K562 (cell line): ENCODE data around the gene PKDREJ. TPM values are rescaled to one million over a fixed set of nuclear protein-coding genes. Genes with fewer than 3 reads are reported as not detected.

ENCODE experiments used
- ATAC-seq: fragments of 200-7000 bp; cut with Tn5 transposase; 3 replicates; pipeline ENCODE4 v1.9.1; 2020; ENCODE audit warnings: moderate library complexity
- BruUV-seq: library from RNA; stranded (reverse); fragments of 400-500 nt; replicated peaks from 2 replicates; lab custom pipeline; 2021; lab: Mats Ljungman, UMichigan
- CTCF ChIA-PET: fragments of 300-600 bp; formaldehyde crosslinking; extraction: SDS; loops from one replicate; lab custom pipeline; 2021; ENCODE audit warnings: low intra/inter-chr PET ratio; lab: Yijun Ruan, JAX
- POLR2A ChIA-PET: fragments of 300-600, 350-650 bp; sonication (Branson Sonifier 250); formaldehyde crosslinking; extraction: SDS; loops from one replicate; lab custom pipeline; 2021; ENCODE audit warnings: antibody characterized with exemption, inconsistent platforms; lab: Yijun Ruan, JAX
- DNase-seq, 4 experiments: peaks; one replicate each; pipeline versions ENCODE4 v3.0.0 to v3.0.0-alpha.2; 2011 to 2018; ENCODE audit warnings: low spot score in 3 of 4, mixed read lengths in 3 of 4; ENCODE audit errors: extremely low read depth in 1 of 4
- FAIRE-seq: peaks from 2 replicates; lab custom pipeline; 2011; peaks lifted over from hg19 to GRCh38; lab: Jason Lieb, UNC
- H2AFZ ChIP-seq: 2 replicates; pipeline ENCODE4 v1.6.0; 2011; ENCODE audit warnings: low read depth, low read length, control low read depth, inconsistent platforms
- H3K27ac ChIP-seq: fragments of 200-600 bp; 3 replicates; pipeline ENCODE4 v1.8.0; 2011; ENCODE audit warnings: low read depth, mild to moderate bottlenecking, control low read depth, inconsistent platforms, low read length, moderate library complexity, mixed read lengths; ENCODE audit errors: extremely low read depth
- H3K27me3 ChIP-seq, 2 experiments: fragments of 300-600 bp in 1 of 2; 2 replicates in 1 of 2; 3 replicates in 1 of 2; pipeline versions ENCODE4 v1.6.0 to v1.8.0; 2011; ENCODE audit warnings: inconsistent platforms in 2 of 2, low read length in 2 of 2, mild to moderate bottlenecking in 1 of 2, mixed read lengths in 1 of 2, moderate library complexity in 1 of 2; ENCODE audit not compliant: control insufficient read depth in 2 of 2, insufficient read depth in 2 of 2
- H3K36me3 ChIP-seq: fragments of 300-600 bp; 3 replicates; pipeline ENCODE4 v1.8.0; 2011; ENCODE audit warnings: mild to moderate bottlenecking, low read length, inconsistent platforms; ENCODE audit not compliant: control insufficient read depth, insufficient read depth
- H3K4me1 ChIP-seq, 2 experiments: fragments of 200-600 bp in 1 of 2; replicated peaks in 1 of 2; 2 replicates in 1 of 2; 3 replicates in 1 of 2; pipeline versions ENCODE4 v1.5.1 to v1.8.0; 2011; ENCODE audit warnings: inconsistent platforms in 2 of 2, low read length in 2 of 2, mild to moderate bottlenecking in 1 of 2, mixed read lengths in 1 of 2, moderate library complexity in 1 of 2; ENCODE audit not compliant: control insufficient read depth in 2 of 2, insufficient read depth in 2 of 2
- H3K4me2 ChIP-seq: 2 replicates; pipeline ENCODE4 v1.6.1; 2011; ENCODE audit warnings: low read length, control low read depth, inconsistent platforms, mixed read lengths; ENCODE audit not compliant: insufficient read depth
- H3K4me3 ChIP-seq: fragments of 200-600 bp; sonication (generic), shearing (Covaris generic); 2 replicates; pipeline ENCODE4 v1.5.1; 2016; ENCODE audit warnings: control low read depth, inconsistent platforms
- H3K79me2 ChIP-seq: fragments of 200-600 bp; 3 replicates; pipeline ENCODE4 v1.8.0; 2011; ENCODE audit warnings: low read length, inconsistent platforms; ENCODE audit not compliant: control insufficient read depth, insufficient read depth
- H3K9ac ChIP-seq, 2 experiments: 2 replicates each; pipeline versions ENCODE4 v1.6.0 to v1.6.1; 2011; ENCODE audit warnings: low read depth in 2 of 2, low read length in 2 of 2, control low read depth in 1 of 2, inconsistent platforms in 1 of 2, mild to moderate bottlenecking in 1 of 2, mixed read lengths in 1 of 2; ENCODE audit not compliant: insufficient read depth in 1 of 2
- H3K9me1 ChIP-seq: one replicate; pipeline ENCODE4 v1.6.0; 2011; ENCODE audit warnings: inconsistent platforms, mild to moderate bottlenecking, low read length, moderate library complexity; ENCODE audit not compliant: control insufficient read depth, insufficient read depth
- H3K9me3 ChIP-seq: replicated peaks from 2 replicates; pipeline ENCODE4 v1.5.1; 2011; ENCODE audit warnings: low read depth, low read length, inconsistent platforms; ENCODE audit not compliant: control insufficient read depth, insufficient read depth
- H4K20me1 ChIP-seq: replicated peaks from 2 replicates; pipeline ENCODE4 v1.6.1; 2011; ENCODE audit warnings: low read length, inconsistent platforms, mixed read lengths; ENCODE audit not compliant: control insufficient read depth, insufficient read depth
- ARHGAP35 ChIP-seq: fragments of 450-650 bp; IDR thresholded peaks from 2 replicates; pipeline ENCODE4 v1.6.1; 2018; ENCODE audit not compliant: partially characterized antibody
- BDP1 ChIP-seq: IDR thresholded peaks from 3 replicates; pipeline ENCODE4 v1.6.1; 2011; ENCODE audit not compliant: insufficient read length, insufficient read depth
- BRD9 ChIP-seq: fragments of 450-650 bp; IDR thresholded peaks from 2 replicates; pipeline ENCODE4 v1.6.1; 2018; ENCODE audit warnings: low read depth; ENCODE audit not compliant: partially characterized antibody
- CREB1 ChIP-seq, 2 experiments: sonication (generic) in 1 of 2; formaldehyde crosslinking in 1 of 2; IDR thresholded peaks; 2 replicates each; pipeline versions ENCODE4 v1.6.1 to v1.8.0; 2012 to 2022; ENCODE audit warnings: inconsistent platforms in 1 of 2, mild to moderate bottlenecking in 1 of 2, missing genetic modification reagents in 1 of 2, moderate library complexity in 1 of 2
- EZH2 ChIP-seq: IDR thresholded peaks from 2 replicates; pipeline ENCODE4 v1.6.1; 2012; ENCODE audit warnings: low read depth, mild to moderate bottlenecking, inconsistent platforms, low read length, borderline replicate concordance
- HDAC2 ChIP-seq: fragments of 450-650 bp; IDR thresholded peaks from 2 replicates; pipeline ENCODE4 v1.6.1; 2016; ENCODE audit warnings: mild to moderate bottlenecking
- NELFE ChIP-seq: IDR thresholded peaks from 2 replicates; pipeline ENCODE4 v1.6.1; 2011; ENCODE audit warnings: mild to moderate bottlenecking; ENCODE audit not compliant: insufficient read depth, insufficient read length
- PTBP1 ChIP-seq: fragments of 200-400 bp; formaldehyde crosslinking; IDR thresholded peaks from 2 replicates; pipeline ENCODE4 v1.6.1; 2017; ENCODE audit warnings: low read depth, low read length
- PURB ChIP-seq: sonication (generic); formaldehyde crosslinking; IDR thresholded peaks from 2 replicates; pipeline ENCODE4 v1.9.0; 2021; ENCODE audit warnings: low read depth, mild to moderate bottlenecking, missing genetic modification reagents
- WGBS: fragments of 100-300 bp; shearing (Covaris generic); methylation state at CpG from one replicate; pipeline ENCODE4 v1.1.6; 2016; ENCODE audit warnings: low coverage, mixed read lengths; ENCODE audit not compliant: insufficient coverage; ENCODE audit errors: missing lambda C conversion rate; 5-methylcytosine and 5-hydroxymethylcytosine counted together
- in situ Hi-C: fragments of 300-500 bp; cut with MboI; formaldehyde crosslinking; loops from 4 replicates; pipeline ENCODE4 v1.15.0; 2018; ENCODE audit warnings: inconsistent platforms, mixed read lengths
- intact Hi-C: fragments of 100-400 bp; cut with micrococcal nuclease; formaldehyde crosslinking; loops from 2 replicates; pipeline ENCODE4 v1.14.2; 2022
- polyA plus RNA-seq, 8 experiments: library from polyadenylated mRNA; depleted of rRNA in 4 of 8; stranded (reverse) in 5 of 8; unstranded in 3 of 8; fragments of >200 nt; fragmentation: Nextera tagmentation in 2 of 8; fragmentation: Illumina TruSeq in 1 of 8; extraction: Ambion mirVana in 2 of 8; extraction: Trizol in 1 of 8; gene quantifications; 2 replicates each; pipeline versions ENCODE4 v1.2.1 to v1.2.3, GENCODE V29; 2011 to 2014; ENCODE audit warnings: inconsistent platforms in 1 of 8, missing spikeins in 1 of 8
- total RNA-seq, 7 experiments: library from RNA; depleted of rRNA in 6 of 7; stranded (reverse); fragments of >200 nt in 6 of 7; fragmentation: Illumina TruSeq in 2 of 7; extraction: Trizol in 2 of 7; gene quantifications; 2 replicates each; pipeline versions ENCODE4 v1.2.1 to v1.2.3, GENCODE V29; 2011 to 2021; ENCODE audit warnings: low replicate concordance in 1 of 7
- TF ChIP-seq, protein P1 (sequence below): fragments of 450-650 bp; IDR thresholded peaks from 2 replicates; pipeline ENCODE4 v1.6.1; 2018; ENCODE audit not compliant: partially characterized antibody
- TF ChIP-seq, protein P2 (sequence below): fragments of 250-450 bp; sonication (Bioruptor Pico); IDR thresholded peaks from 2 replicates; pipeline ENCODE4 v1.5.0; 2020; ENCODE audit warnings: mild to moderate bottlenecking, borderline replicate concordance
- TF ChIP-seq, protein P3 (sequence below): IDR thresholded peaks from 2 replicates; pipeline ENCODE4 v1.6.1; 2011; ENCODE audit warnings: borderline replicate concordance, low read depth, mild to moderate bottlenecking, moderate library complexity, low read length; ENCODE audit not compliant: insufficient read depth, poor library complexity, severe bottlenecking
- TF ChIP-seq, protein P4 (sequence below): fragments of 250-450 bp; sonication (Bioruptor Pico); IDR thresholded peaks from 2 replicates; pipeline ENCODE4 v1.4.0; 2020; ENCODE audit warnings: borderline replicate concordance

Gene PKDREJ
- total and polyA plus RNA-seq, 9 of the 15 experiments (the other 6 are each of a cell fraction or from before 2014, with no cell fraction given): 0.03 TPM; not detected in 8

DNA sequence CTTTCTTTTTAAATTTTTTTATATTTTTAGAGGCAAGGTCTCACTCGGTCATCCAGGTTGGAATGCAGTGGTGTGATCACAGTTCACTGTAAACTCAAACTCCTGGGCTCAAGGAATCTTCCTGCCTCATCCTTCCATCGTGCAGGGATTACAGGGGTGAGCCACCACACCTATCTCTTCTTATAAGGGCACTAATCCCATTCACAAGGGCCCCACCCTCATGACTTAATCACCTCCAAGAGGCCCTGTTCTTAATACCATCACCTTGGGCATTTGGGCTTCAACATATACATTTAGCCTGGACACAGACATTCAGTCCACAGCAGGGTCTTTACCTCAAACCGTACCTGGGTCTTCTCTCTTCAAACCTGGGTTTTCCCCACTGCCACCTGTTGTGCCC, 29.0 kb upstream of the PKDREJ start:
- ATAC-seq: no peak
- no peaks in the 10 kb centered on the region for H4K20me1 ChIP-seq
- in situ Hi-C loops: no loop called here
- H3K9me1 ChIP-seq: no peaks in the 10 kb centered on the region
- WGBS: 79% methylated on average over 3 of the region's 3 CpGs
- H3K9ac ChIP-seq: peak overlapping the region in 1 of 2 experiments; percentile 45; a peak in 1 of 4 replicates
- peaks cover 14% of the 10 kb centered on the region; the same call in 2 of the 3 replicates for H3K36me3 ChIP-seq
- peaks cover 0 to 32% of the 10 kb centered on the region in 2 experiments; a peak in 3 of 5 replicates for H3K4me1 ChIP-seq
- no peaks in the 10 kb centered on the region for H3K9me3 ChIP-seq
- intact Hi-C loops: no loop called here
- H3K4me2 ChIP-seq: no peak overlapping the region
- no peak for FAIRE-seq
- H3K79me2 ChIP-seq: peaks cover 3% of the 10 kb centered on the region; the same call in 2 of the 3 replicates
- CTCF ChIA-PET: no interaction called here
- no peak overlapping the region for H3K4me3 ChIP-seq
- POLR2A ChIA-PET: no interaction called here
- no peak overlapping the region for H2AFZ ChIP-seq
- H3K27me3 ChIP-seq: no peaks in the 10 kb centered on the region
- DNase-seq: no peak
- BruUV-seq: no TSS peak
- H3K27ac ChIP-seq: no peak overlapping the region
- TF ChIP-seq BRD9 (no peak), HDAC2 (no peak), PTBP1 (no peak), PURB (CRISPR knock-in tag) (no peak), EZH2 (no peak), BDP1 (no peak), CREB1 (IDR thresholded peaks at IDR 0.05) (no peak), CREB1 (CRISPR knock-in tag; IDR thresholded peaks at IDR 0.05) (no peak), ARHGAP35 (no peak), NELFE (no peak)
- TF ChIP-seq, protein P1, sequence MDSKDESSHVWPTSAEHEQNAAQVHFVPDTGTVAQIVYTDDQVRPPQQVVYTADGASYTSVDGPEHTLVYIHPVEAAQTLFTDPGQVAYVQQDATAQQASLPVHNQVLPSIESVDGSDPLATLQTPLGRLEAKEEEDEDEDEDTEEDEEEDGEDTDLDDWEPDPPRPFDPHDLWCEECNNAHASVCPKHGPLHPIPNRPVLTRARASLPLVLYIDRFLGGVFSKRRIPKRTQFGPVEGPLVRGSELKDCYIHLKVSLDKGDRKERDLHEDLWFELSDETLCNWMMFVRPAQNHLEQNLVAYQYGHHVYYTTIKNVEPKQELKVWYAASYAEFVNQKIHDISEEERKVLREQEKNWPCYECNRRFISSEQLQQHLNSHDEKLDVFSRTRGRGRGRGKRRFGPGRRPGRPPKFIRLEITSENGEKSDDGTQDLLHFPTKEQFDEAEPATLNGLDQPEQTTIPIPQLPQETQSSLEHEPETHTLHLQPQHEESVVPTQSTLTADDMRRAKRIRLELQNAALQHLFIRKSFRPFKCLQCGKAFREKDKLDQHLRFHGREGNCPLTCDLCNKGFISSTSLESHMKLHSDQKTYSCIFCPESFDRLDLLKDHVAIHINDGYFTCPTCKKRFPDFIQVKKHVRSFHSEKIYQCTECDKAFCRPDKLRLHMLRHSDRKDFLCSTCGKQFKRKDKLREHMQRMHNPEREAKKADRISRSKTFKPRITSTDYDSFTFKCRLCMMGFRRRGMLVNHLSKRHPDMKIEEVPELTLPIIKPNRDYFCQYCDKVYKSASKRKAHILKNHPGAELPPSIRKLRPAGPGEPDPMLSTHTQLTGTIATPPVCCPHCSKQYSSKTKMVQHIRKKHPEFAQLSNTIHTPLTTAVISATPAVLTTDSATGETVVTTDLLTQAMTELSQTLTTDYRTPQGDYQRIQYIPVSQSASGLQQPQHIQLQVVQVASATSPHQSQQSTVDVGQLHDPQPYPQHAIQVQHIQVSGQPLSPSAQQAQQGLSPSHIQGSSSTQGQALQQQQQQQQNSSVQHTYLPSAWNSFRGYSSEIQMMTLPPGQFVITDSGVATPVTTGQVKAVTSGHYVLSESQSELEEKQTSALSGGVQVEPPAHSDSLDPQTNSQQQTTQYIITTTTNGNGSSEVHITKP: no peak
- TF ChIP-seq, protein P2, sequence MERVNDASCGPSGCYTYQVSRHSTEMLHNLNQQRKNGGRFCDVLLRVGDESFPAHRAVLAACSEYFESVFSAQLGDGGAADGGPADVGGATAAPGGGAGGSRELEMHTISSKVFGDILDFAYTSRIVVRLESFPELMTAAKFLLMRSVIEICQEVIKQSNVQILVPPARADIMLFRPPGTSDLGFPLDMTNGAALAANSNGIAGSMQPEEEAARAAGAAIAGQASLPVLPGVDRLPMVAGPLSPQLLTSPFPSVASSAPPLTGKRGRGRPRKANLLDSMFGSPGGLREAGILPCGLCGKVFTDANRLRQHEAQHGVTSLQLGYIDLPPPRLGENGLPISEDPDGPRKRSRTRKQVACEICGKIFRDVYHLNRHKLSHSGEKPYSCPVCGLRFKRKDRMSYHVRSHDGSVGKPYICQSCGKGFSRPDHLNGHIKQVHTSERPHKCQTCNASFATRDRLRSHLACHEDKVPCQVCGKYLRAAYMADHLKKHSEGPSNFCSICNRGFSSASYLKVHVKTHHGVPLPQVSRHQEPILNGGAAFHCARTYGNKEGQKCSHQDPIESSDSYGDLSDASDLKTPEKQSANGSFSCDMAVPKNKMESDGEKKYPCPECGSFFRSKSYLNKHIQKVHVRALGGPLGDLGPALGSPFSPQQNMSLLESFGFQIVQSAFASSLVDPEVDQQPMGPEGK (CRISPR knock-in tag): no peak
- TF ChIP-seq, protein P3, sequence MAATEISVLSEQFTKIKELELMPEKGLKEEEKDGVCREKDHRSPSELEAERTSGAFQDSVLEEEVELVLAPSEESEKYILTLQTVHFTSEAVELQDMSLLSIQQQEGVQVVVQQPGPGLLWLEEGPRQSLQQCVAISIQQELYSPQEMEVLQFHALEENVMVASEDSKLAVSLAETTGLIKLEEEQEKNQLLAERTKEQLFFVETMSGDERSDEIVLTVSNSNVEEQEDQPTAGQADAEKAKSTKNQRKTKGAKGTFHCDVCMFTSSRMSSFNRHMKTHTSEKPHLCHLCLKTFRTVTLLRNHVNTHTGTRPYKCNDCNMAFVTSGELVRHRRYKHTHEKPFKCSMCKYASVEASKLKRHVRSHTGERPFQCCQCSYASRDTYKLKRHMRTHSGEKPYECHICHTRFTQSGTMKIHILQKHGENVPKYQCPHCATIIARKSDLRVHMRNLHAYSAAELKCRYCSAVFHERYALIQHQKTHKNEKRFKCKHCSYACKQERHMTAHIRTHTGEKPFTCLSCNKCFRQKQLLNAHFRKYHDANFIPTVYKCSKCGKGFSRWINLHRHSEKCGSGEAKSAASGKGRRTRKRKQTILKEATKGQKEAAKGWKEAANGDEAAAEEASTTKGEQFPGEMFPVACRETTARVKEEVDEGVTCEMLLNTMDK: no peak
- TF ChIP-seq, protein P4, sequence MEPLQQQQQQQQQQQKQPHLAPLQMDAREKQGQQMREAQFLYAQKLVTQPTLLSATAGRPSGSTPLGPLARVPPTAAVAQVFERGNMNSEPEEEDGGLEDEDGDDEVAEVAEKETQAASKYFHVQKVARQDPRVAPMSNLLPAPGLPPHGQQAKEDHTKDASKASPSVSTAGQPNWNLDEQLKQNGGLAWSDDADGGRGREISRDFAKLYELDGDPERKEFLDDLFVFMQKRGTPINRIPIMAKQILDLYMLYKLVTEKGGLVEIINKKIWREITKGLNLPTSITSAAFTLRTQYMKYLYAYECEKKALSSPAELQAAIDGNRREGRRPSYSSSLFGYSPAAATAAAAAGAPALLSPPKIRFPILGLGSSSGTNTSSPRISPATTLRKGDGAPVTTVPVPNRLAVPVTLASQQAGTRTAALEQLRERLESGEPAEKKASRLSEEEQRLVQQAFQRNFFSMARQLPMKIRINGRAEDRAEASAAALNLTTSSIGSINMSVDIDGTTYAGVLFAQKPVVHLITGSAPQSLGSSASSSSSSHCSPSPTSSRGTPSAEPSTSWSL (CRISPR knock-in tag): no peak
